ENCODE measurements around the gene RNF138. TPM values are rescaled to one million over a fixed set of nuclear protein-coding genes. Genes with fewer than 3 reads are reported as not detected.
A peak's percentile ranks its signal among the peaks of the same experiment; 100 is the strongest.

The RNF138 gene
- total and polyA plus RNA-seq, 5 donors from 2014 or later, result 62.1 to 94.8 (median 90.0) TPM

- Histone ChIP-seq H3K4me3 (ENCODE audit: low read depth, low read length) (peak overlapping the region; percentile 10), H3K4me1 (ENCODE audit: control insufficient read depth, insufficient read depth, low read length, poor library complexity, severe bottlenecking) (peaks cover 8% of the 10 kb centered on the region), H3K9me3 (ENCODE audit: control insufficient read depth in 2 of 2, low read length in 2 of 2) (no peaks in the 10 kb centered on the region), H3K27ac (ENCODE audit: insufficient read depth, low read length, poor library complexity, severe bottlenecking) (no peak overlapping the region), H3K36me3 (ENCODE audit: control insufficient read depth, insufficient read depth, low read length) (peaks cover 44% of the 10 kb centered on the region), H3K27me3 (ENCODE audit: control insufficient read depth, insufficient read depth, low read length) (no peaks in the 10 kb centered on the region)
- Mint-ChIP-seq H3K36me3 (peaks cover 52% of the 10 kb centered on the region), H3K4me1 (peaks cover 30 to 59% (median 40%) of the 10 kb centered on the region in 4 donors), H3K9me3 (peaks cover 0 to 3% (median 0%) of the 10 kb centered on the region in 7 donors), H3K4me3 (no peak overlapping the region), H3K27me3 (no peaks in the 10 kb centered on the region), H3K27ac (peak overlapping the region; percentile 15 to 76 (median 53))
- peak in 1 of 3 donors; percentile 30 for DNase-seq
- peak in 1 of 2 donors; percentile 46 for ATAC-seq (ENCODE audit: low read depth in 2 of 2)
These were observed 31.6 kb upstream of the RNF138 start for GRCh38 chr18:32060026-32060425.

GRCh38 chr18:32067375-32068167 lies 24.1 kb upstream of the RNF138 start:
- Histone ChIP-seq H3K4me1 (ENCODE audit: control insufficient read depth, insufficient read depth, low read length, poor library complexity, severe bottlenecking) (no peaks in the 10 kb centered on the region), H3K9me3 (ENCODE audit: control insufficient read depth in 2 of 2, low read length in 2 of 2) (no peaks in the 10 kb centered on the region), H3K27me3 (ENCODE audit: control insufficient read depth, insufficient read depth, low read length) (no peaks in the 10 kb centered on the region), H3K27ac (ENCODE audit: insufficient read depth, low read length, poor library complexity, severe bottlenecking) (no peak overlapping the region), H3K36me3 (ENCODE audit: control insufficient read depth, insufficient read depth, low read length) (peaks cover 55% of the 10 kb centered on the region), H3K4me3 (ENCODE audit: low read depth, low read length) (no peak overlapping the region)
- DNase-seq (no peak), ATAC-seq (ENCODE audit: low read depth in 2 of 2) (no peak)
- no peaks in the 10 kb centered on the region for H3K27me3 Mint-ChIP-seq
- peaks cover 24% of the 10 kb centered on the region for H3K36me3 Mint-ChIP-seq
- peaks cover 9 to 19% (median 12%) of the 10 kb centered on the region in 4 donors for H3K4me1 Mint-ChIP-seq
- no peak overlapping the region for H3K4me3 Mint-ChIP-seq
- peak overlapping the region in 2 of 3 donors; percentile 13 to 67 for H3K27ac Mint-ChIP-seq
- H3K9me3 Mint-ChIP-seq, result no peaks in the 10 kb centered on the region

- Histone ChIP-seq H3K27me3 (ENCODE audit: control insufficient read depth, insufficient read depth, low read length) (no peaks in the 10 kb centered on the region), H3K27ac (ENCODE audit: insufficient read depth, low read length, poor library complexity, severe bottlenecking) (no peak overlapping the region), H3K4me3 (ENCODE audit: low read depth, low read length) (no peak overlapping the region), H3K9me3 (ENCODE audit: control insufficient read depth in 2 of 2, low read length in 2 of 2) (no peaks in the 10 kb centered on the region), H3K36me3 (ENCODE audit: control insufficient read depth, insufficient read depth, low read length) (peaks cover 35% of the 10 kb centered on the region), H3K4me1 (ENCODE audit: control insufficient read depth, insufficient read depth, low read length, poor library complexity, severe bottlenecking) (no peaks in the 10 kb centered on the region)
- peaks cover 30% of the 10 kb centered on the region for H3K36me3 Mint-ChIP-seq
- H3K4me3 Mint-ChIP-seq, result no peak overlapping the region
- DNase-seq (peak in 2 of 3 donors; percentile 56 to 61), ATAC-seq (ENCODE audit: low read depth in 2 of 2) (peak; percentile 66 to 74)
- H3K4me1 Mint-ChIP-seq, result peaks cover 14 to 27% (median 20%) of the 10 kb centered on the region in 4 donors
- peaks cover 4% of the 10 kb centered on the region for H3K27me3 Mint-ChIP-seq
- peaks cover 0 to 1% (median 0%) of the 10 kb centered on the region in 7 donors for H3K9me3 Mint-ChIP-seq
- peak overlapping the region in 1 of 3 donors; percentile 62 for H3K27ac Mint-ChIP-seq
These were observed 19.4 kb upstream of the RNF138 start for GRCh38 chr18:32072321-32072720.

GRCh38 chr18:32074206-32074605 lies 17.5 kb upstream of the RNF138 start:
- no peaks in the 10 kb centered on the region for H3K4me1 ChIP-seq (ENCODE audit: control insufficient read depth, insufficient read depth, low read length, poor library complexity, severe bottlenecking)
- Mint-ChIP-seq H3K36me3 (peaks cover 18% of the 10 kb centered on the region), H3K4me1 (peaks cover 15 to 26% (median 17%) of the 10 kb centered on the region in 4 donors), H3K27ac (no peak overlapping the region), H3K4me3 (no peak overlapping the region), H3K9me3 (peaks cover 0 to 1% (median 0%) of the 10 kb centered on the region in 7 donors), H3K27me3 (peaks cover 4% of the 10 kb centered on the region)
- H3K9me3 ChIP-seq (ENCODE audit: control insufficient read depth in 2 of 2, low read length in 2 of 2), result no peaks in the 10 kb centered on the region
- H3K4me3 ChIP-seq (ENCODE audit: low read depth, low read length), result no peak overlapping the region
- no peak overlapping the region for H3K27ac ChIP-seq (ENCODE audit: insufficient read depth, low read length, poor library complexity, severe bottlenecking)
- ATAC-seq (ENCODE audit: low read depth in 2 of 2) (no peak), DNase-seq (peak in 1 of 3 donors; percentile 41)
- peaks cover 20% of the 10 kb centered on the region for H3K36me3 ChIP-seq (ENCODE audit: control insufficient read depth, insufficient read depth, low read length)
- H3K27me3 ChIP-seq (ENCODE audit: control insufficient read depth, insufficient read depth, low read length), result no peaks in the 10 kb centered on the region

GRCh38 chr18:32078845-32079244 lies 12.8 kb upstream of the RNF138 start:
- peaks cover 15 to 27% (median 17%) of the 10 kb centered on the region in 4 donors for H3K4me1 Mint-ChIP-seq
- no peaks in the 10 kb centered on the region for H3K27me3 ChIP-seq (ENCODE audit: control insufficient read depth, insufficient read depth, low read length)
- peaks cover 19% of the 10 kb centered on the region for H3K36me3 Mint-ChIP-seq
- peak overlapping the region in 2 of 3 donors; percentile 12 to 31 for H3K27ac Mint-ChIP-seq
- peaks cover 0 to 1% (median 0%) of the 10 kb centered on the region in 7 donors for H3K9me3 Mint-ChIP-seq
- peaks cover 4% of the 10 kb centered on the region for H3K27me3 Mint-ChIP-seq
- H3K4me3 Mint-ChIP-seq, result no peak overlapping the region
- no peak overlapping the region for H3K27ac ChIP-seq (ENCODE audit: insufficient read depth, low read length, poor library complexity, severe bottlenecking)
- peaks cover 7% of the 10 kb centered on the region for H3K36me3 ChIP-seq (ENCODE audit: control insufficient read depth, insufficient read depth, low read length)
- DNase-seq (no peak), ATAC-seq (ENCODE audit: low read depth in 2 of 2) (no peak)
- no peak overlapping the region for H3K4me3 ChIP-seq (ENCODE audit: low read depth, low read length)
- H3K4me1 ChIP-seq (ENCODE audit: control insufficient read depth, insufficient read depth, low read length, poor library complexity, severe bottlenecking), result no peaks in the 10 kb centered on the region
- no peaks in the 10 kb centered on the region for H3K9me3 ChIP-seq (ENCODE audit: control insufficient read depth in 2 of 2, low read length in 2 of 2)

GRCh38 chr18:32081881-32082280 lies 9.8 kb upstream of the RNF138 start:
- peaks cover 20% of the 10 kb centered on the region for H3K4me1 ChIP-seq (ENCODE audit: control insufficient read depth, insufficient read depth, low read length, poor library complexity, severe bottlenecking)
- H3K9me3 ChIP-seq (ENCODE audit: control insufficient read depth in 2 of 2, low read length in 2 of 2), result no peaks in the 10 kb centered on the region
- no peaks in the 10 kb centered on the region for H3K27me3 ChIP-seq (ENCODE audit: control insufficient read depth, insufficient read depth, low read length)
- H3K4me3 Mint-ChIP-seq, result no peak overlapping the region
- H3K36me3 Mint-ChIP-seq, result peaks cover 8% of the 10 kb centered on the region
- H3K36me3 ChIP-seq (ENCODE audit: control insufficient read depth, insufficient read depth, low read length), result no peaks in the 10 kb centered on the region
- peak overlapping the region in 1 of 3 donors; percentile 18 for H3K27ac Mint-ChIP-seq
- H3K4me1 Mint-ChIP-seq, result peaks cover 26 to 41% (median 29%) of the 10 kb centered on the region in 4 donors
- no peaks in the 10 kb centered on the region for H3K9me3 Mint-ChIP-seq
- no peak for DNase-seq
- no peak for ATAC-seq (ENCODE audit: low read depth in 2 of 2)
- no peak overlapping the region for H3K4me3 ChIP-seq (ENCODE audit: low read depth, low read length)
- no peak overlapping the region for H3K27ac ChIP-seq (ENCODE audit: insufficient read depth, low read length, poor library complexity, severe bottlenecking)
- no peaks in the 10 kb centered on the region for H3K27me3 Mint-ChIP-seq

- ATAC-seq (ENCODE audit: low read depth in 2 of 2) (no peak), DNase-seq (no peak)
- Mint-ChIP-seq H3K27ac (peak overlapping the region in 2 of 3 donors; percentile 54 to 90), H3K4me1 (peaks cover 26 to 41% (median 31%) of the 10 kb centered on the region in 4 donors), H3K9me3 (no peaks in the 10 kb centered on the region), H3K36me3 (peaks cover 7% of the 10 kb centered on the region), H3K4me3 (peak overlapping the region in 2 of 4 donors; percentile 57 to 66), H3K27me3 (no peaks in the 10 kb centered on the region)
- Histone ChIP-seq H3K36me3 (ENCODE audit: control insufficient read depth, insufficient read depth, low read length) (no peaks in the 10 kb centered on the region), H3K4me3 (ENCODE audit: low read depth, low read length) (no peak overlapping the region), H3K9me3 (ENCODE audit: control insufficient read depth in 2 of 2, low read length in 2 of 2) (no peaks in the 10 kb centered on the region), H3K4me1 (ENCODE audit: control insufficient read depth, insufficient read depth, low read length, poor library complexity, severe bottlenecking) (peaks cover 20% of the 10 kb centered on the region), H3K27me3 (ENCODE audit: control insufficient read depth, insufficient read depth, low read length) (no peaks in the 10 kb centered on the region), H3K27ac (ENCODE audit: insufficient read depth, low read length, poor library complexity, severe bottlenecking) (no peak overlapping the region)
These were observed 7.9 kb upstream of the RNF138 start for GRCh38 chr18:32083781-32084180.

Measured in CD4-positive, CD25-positive, alpha-beta regulatory T cell (primary cell).